K562 (cell line): ENCODE measurements around the gene WDR81. TPM values are rescaled to one million over a fixed set of nuclear protein-coding genes. Genes with fewer than 3 reads are reported as not detected.

Source experiments
- ARHGAP35 ChIP-seq: fragments of 450-650 bp; IDR thresholded peaks from 2 replicates; pipeline ENCODE4 v1.6.1; 2018; ENCODE audit not compliant: partially characterized antibody
- CBFA2T2 ChIP-seq: fragments of 450-650 bp; conservative IDR thresholded peaks from 2 replicates; pipeline ENCODE4 v1.6.1; 2017; ENCODE audit warnings: mild to moderate bottlenecking
- CTBP1 ChIP-seq: fragments of 450-650 bp; IDR thresholded peaks from 2 replicates; pipeline ENCODE4 v1.6.1; 2016; ENCODE audit warnings: borderline replicate concordance
- E2F3 ChIP-seq: fragments of 250-450 bp; sonication (Bioruptor Pico); IDR thresholded peaks from 2 replicates; pipeline ENCODE4 v1.4.0; 2020; ENCODE audit warnings: mild to moderate bottlenecking
- JUN ChIP-seq, 2 experiments: sonication (generic) in 1 of 2; formaldehyde crosslinking in 1 of 2; IDR thresholded peaks; 2 replicates each; pipeline versions ENCODE4 v1.6.1 to v1.8.0; 2012 to 2022; ENCODE audit warnings: borderline replicate concordance in 2 of 2, mild to moderate bottlenecking in 2 of 2, improper control_type of control experiment in 1 of 2, low read depth in 1 of 2, low read length in 1 of 2, missing genetic modification reagents in 1 of 2
- MBD2 ChIP-seq: sonication (generic); IDR thresholded peaks from 2 replicates; pipeline ENCODE4 v1.6.1; 2016; ENCODE audit warnings: low read depth, borderline replicate concordance
- NR2C1 ChIP-seq, 2 experiments: fragments of 450-650 bp; IDR thresholded peaks; 2 replicates each; pipeline ENCODE4 v1.6.1; 2017; ENCODE audit warnings: mild to moderate bottlenecking in 2 of 2, antibody characterized with exemption in 1 of 2, inconsistent platforms in 1 of 2, missing compliant biosample characterization in 1 of 2, missing genetic modification characterization in 1 of 2
- NR4A1 ChIP-seq, 2 experiments: fragments of 250-450 bp in 1 of 2; fragments of 450-650 bp in 1 of 2; sonication (Bioruptor Pico) in 1 of 2; IDR thresholded peaks; 2 replicates each; pipeline versions ENCODE4 v1.4.0 to v1.6.1; 2016 to 2020; ENCODE audit warnings: mild to moderate bottlenecking in 2 of 2, missing compliant biosample characterization in 1 of 2, missing genetic modification characterization in 1 of 2, moderate library complexity in 1 of 2
- PCBP1 ChIP-seq: fragments of 200-400 bp; formaldehyde crosslinking; IDR thresholded peaks from 2 replicates; pipeline ENCODE4 v1.6.1; 2018; ENCODE audit warnings: mild to moderate bottlenecking, low read depth, low read length; ENCODE audit not compliant: poor library complexity, severe bottlenecking
- PHF8 ChIP-seq: fragments of 200-600 bp; sonication (generic); IDR thresholded peaks from 2 replicates; pipeline ENCODE4 v1.6.1; 2012; ENCODE audit warnings: mixed run types, mild to moderate bottlenecking, inconsistent platforms, low read length, moderate library complexity, borderline replicate concordance
- POLR2G ChIP-seq: fragments of 200-400 bp; formaldehyde crosslinking; IDR thresholded peaks from 2 replicates; pipeline ENCODE4 v1.6.1; 2017; ENCODE audit warnings: low read depth, mild to moderate bottlenecking, antibody characterized with exemption, low read length, moderate library complexity
- RAD21 ChIP-seq, 2 experiments: fragments of 250-450 bp in 1 of 2; fragments of 450-650 bp in 1 of 2; sonication (Bioruptor Pico) in 1 of 2; formaldehyde crosslinking in 1 of 2; IDR thresholded peaks in 1 of 2; conservative IDR thresholded peaks in 1 of 2; 2 replicates each; pipeline versions ENCODE4 v1.4.0 to v1.8.0; 2020 to 2022; ENCODE audit warnings: mild to moderate bottlenecking in 2 of 2, moderate library complexity in 1 of 2
- TAF9B ChIP-seq: fragments of 450-650 bp; IDR thresholded peaks from 2 replicates; pipeline ENCODE4 v1.6.1; 2018; ENCODE audit warnings: mild to moderate bottlenecking; ENCODE audit not compliant: partially characterized antibody
- TARDBP ChIP-seq: fragments of 450-650 bp; IDR thresholded peaks from 2 replicates; pipeline ENCODE4 v1.6.1; 2016
- YY1 ChIP-seq, 3 experiments: IDR thresholded peaks; 2 replicates each; pipeline ENCODE4 v1.6.1; 2011; ENCODE audit warnings: low read length in 2 of 3, mild to moderate bottlenecking in 2 of 3, moderate library complexity in 2 of 3, borderline replicate concordance in 1 of 3, control low read depth in 1 of 3, low read depth in 1 of 3; ENCODE audit not compliant: insufficient read depth in 3 of 3, insufficient replicate concordance in 2 of 3, control insufficient read depth in 1 of 3, insufficient read length in 1 of 3; ENCODE audit errors: extremely low read depth in 1 of 3
- ZNF124 ChIP-seq: sonication (generic); formaldehyde crosslinking; IDR thresholded peaks from 2 replicates; pipeline ENCODE4 v1.8.1; 2022; ENCODE audit warnings: missing genetic modification reagents
- ZNF311 ChIP-seq: fragments of 250-450 bp; sonication (Bioruptor Pico); IDR thresholded peaks from 2 replicates; pipeline ENCODE4 v1.4.0; 2020; ENCODE audit warnings: mild to moderate bottlenecking, moderate library complexity
- ZNF431 ChIP-seq: sonication (generic); formaldehyde crosslinking; IDR thresholded peaks from 2 replicates; pipeline ENCODE4 v1.8.0; 2022; ENCODE audit warnings: mild to moderate bottlenecking, missing genetic modification reagents
- polyA plus RNA-seq, 8 experiments: library from polyadenylated mRNA; depleted of rRNA in 4 of 8; stranded (reverse) in 5 of 8; unstranded in 3 of 8; fragments of >200 nt; fragmentation: Nextera tagmentation in 2 of 8; fragmentation: Illumina TruSeq in 1 of 8; extraction: Ambion mirVana in 2 of 8; extraction: Trizol in 1 of 8; gene quantifications; 2 replicates each; pipeline versions ENCODE4 v1.2.1 to v1.2.3, GENCODE V29; 2011 to 2014; ENCODE audit warnings: inconsistent platforms in 1 of 8, missing spikeins in 1 of 8
- total RNA-seq, 7 experiments: library from RNA; depleted of rRNA in 6 of 7; stranded (reverse); fragments of >200 nt in 6 of 7; fragmentation: Illumina TruSeq in 2 of 7; extraction: Trizol in 2 of 7; gene quantifications; 2 replicates each; pipeline versions ENCODE4 v1.2.1 to v1.2.3, GENCODE V29; 2011 to 2021; ENCODE audit warnings: low replicate concordance in 1 of 7
- TF ChIP-seq, protein P1 (sequence below), 3 experiments: fragments of 200-800 bp in 1 of 3; sonication (Bioruptor generic) in 1 of 3; sonication (generic) in 1 of 3; formaldehyde crosslinking in 1 of 3; IDR thresholded peaks; 2 replicates each; pipeline versions ENCODE4 v1.6.1 to v1.8.0; 2016 to 2022; ENCODE audit warnings: mild to moderate bottlenecking in 2 of 3, missing compliant biosample characterization in 2 of 3, missing genetic modification characterization in 2 of 3, missing genetic modification reagents in 1 of 3
- TF ChIP-seq, protein P2 (sequence below), 2 experiments: IDR thresholded peaks; 2 replicates each; pipeline ENCODE4 v1.6.1; 2011; ENCODE audit warnings: borderline replicate concordance in 1 of 2, control low read depth in 1 of 2, low read depth in 1 of 2, low read length in 1 of 2, mild to moderate bottlenecking in 1 of 2, mixed read lengths in 1 of 2, moderate library complexity in 1 of 2; ENCODE audit not compliant: insufficient read depth in 1 of 2, insufficient read length in 1 of 2, poor library complexity in 1 of 2, severe bottlenecking in 1 of 2; ENCODE audit errors: extremely low read depth in 1 of 2

WDR81 gene
- total and polyA plus RNA-seq, 9 of the 15 experiments (the other 6 are each of a cell fraction or from before 2014, with no cell fraction given), result 0.01 to 17.1 (median 3.3) TPM

DNA sequence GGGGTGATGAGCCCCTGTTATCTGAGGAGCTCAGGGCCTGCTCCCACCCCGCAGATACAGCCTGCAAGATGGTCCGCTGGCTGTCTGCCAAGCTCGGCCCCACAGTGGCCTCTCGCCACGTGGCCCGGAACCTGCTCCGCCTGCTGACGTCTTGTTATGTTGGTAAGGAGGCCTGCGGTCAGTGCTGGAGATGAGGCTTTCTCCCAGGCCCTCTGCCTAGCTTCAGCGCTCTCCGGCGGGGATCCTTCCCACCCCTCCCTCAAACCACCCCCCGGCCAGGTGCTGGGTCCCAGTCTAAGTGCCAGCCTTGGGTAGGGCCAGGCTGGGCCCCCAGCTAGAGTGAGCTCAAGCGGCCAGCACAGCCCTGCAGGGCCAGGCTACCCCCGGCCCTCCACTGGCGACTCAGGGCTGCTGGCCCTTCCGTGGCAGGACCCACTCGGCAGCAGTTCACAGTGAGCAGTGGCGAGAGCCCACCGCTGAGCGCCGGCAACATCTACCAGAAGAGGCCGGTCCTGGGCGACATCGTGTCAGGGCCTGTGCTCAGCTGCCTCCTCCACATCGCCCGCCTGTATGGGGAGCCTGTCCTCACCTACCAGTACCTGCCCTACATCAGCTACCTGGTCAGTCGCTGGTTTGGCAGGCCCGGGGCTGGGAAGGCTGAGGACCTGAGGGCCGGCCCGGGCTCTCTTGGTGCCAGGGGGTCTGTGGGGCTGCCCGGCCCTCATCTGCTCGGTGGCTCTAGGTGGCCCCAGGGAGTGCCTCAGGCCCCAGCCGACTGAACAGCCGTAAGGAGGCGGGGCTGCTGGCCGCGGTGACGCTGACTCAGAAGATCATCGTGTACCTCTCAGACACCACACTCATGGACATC is 6.1 kb downstream of the WDR81 start (continued):
- TF ChIP-seq, protein P1, sequence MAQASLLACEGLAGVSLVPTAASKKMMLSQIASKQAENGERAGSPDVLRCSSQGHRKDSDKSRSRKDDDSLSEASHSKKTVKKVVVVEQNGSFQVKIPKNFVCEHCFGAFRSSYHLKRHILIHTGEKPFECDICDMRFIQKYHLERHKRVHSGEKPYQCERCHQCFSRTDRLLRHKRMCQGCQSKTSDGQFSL (CRISPR knock-in tag; IDR thresholded peaks at IDR 0.05), result peak; percentile 52; the same call in 1 of the 2 replicates
- TF ChIP-seq, protein P1 (tag; IDR thresholded peaks at IDR 0.05), result no peak
- TF ChIP-seq E2F3 (CRISPR knock-in tag), result peak; percentile 61; the same call in 1 of the 2 replicates
- TF ChIP-seq ARHGAP35, result no peak
- TF ChIP-seq RAD21 (CRISPR knock-in tag; conservative IDR thresholded peaks at IDR 0.05 in 1 of 2, IDR thresholded peaks at IDR 0.05 in 1 of 2), result peak in 1 of 2 experiments; percentile 14; a peak in 1 of 4 replicates
- TF ChIP-seq NR4A1 (CRISPR knock-in tag; IDR thresholded peaks at IDR 0.05), result no peak
- peak; percentile 84 for TF ChIP-seq NR4A1 (tag; IDR thresholded peaks at IDR 0.05)
- no peak for TF ChIP-seq PCBP1
- TF ChIP-seq ZNF311 (CRISPR knock-in tag), result 0 out of 2 replicates have a peak, but pooled peaks have one; percentile 28
- TF ChIP-seq YY1 (IDR thresholded peaks at IDR 0.05; ENCODE audit: borderline replicate concordance in 1 of 3, control insufficient read depth in 1 of 3, extremely low read depth in 1 of 3, insufficient read depth in 3 of 3, insufficient read length in 1 of 3, insufficient replicate concordance in 2 of 3, low read depth in 1 of 3, low read length in 2 of 3), result peak in 2 of 3 experiments; percentile 5 to 25
- no peak for TF ChIP-seq NR2C1 (IDR thresholded peaks at IDR 0.05)
- TF ChIP-seq NR2C1 (tag; IDR thresholded peaks at IDR 0.05), result 0 out of 2 replicates have a peak, but pooled peaks have one; percentile 8
- TF ChIP-seq ZNF431 (CRISPR knock-in tag), result peak; percentile 68
- TF ChIP-seq TARDBP, result no peak
- peak; percentile 35 for TF ChIP-seq TAF9B
- TF ChIP-seq POLR2G, result peak; percentile 77
- TF ChIP-seq, protein P2, sequence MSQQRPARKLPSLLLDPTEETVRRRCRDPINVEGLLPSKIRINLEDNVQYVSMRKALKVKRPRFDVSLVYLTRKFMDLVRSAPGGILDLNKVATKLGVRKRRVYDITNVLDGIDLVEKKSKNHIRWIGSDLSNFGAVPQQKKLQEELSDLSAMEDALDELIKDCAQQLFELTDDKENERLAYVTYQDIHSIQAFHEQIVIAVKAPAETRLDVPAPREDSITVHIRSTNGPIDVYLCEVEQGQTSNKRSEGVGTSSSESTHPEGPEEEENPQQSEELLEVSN (IDR thresholded peaks at IDR 0.05; ENCODE audit: borderline replicate concordance in 1 of 2, extremely low read depth in 1 of 2, insufficient read depth in 1 of 2, insufficient read length in 1 of 2, low read depth in 1 of 2, low read length in 1 of 2, poor library complexity in 1 of 2, severe bottlenecking in 1 of 2), result peak; percentile 85 to 89
- peak; percentile 20; the same call in 1 of the 2 replicates for TF ChIP-seq MBD2
- peak; percentile 82 for TF ChIP-seq CBFA2T2
- TF ChIP-seq CTBP1, result peak; percentile 36; the same call in 1 of the 2 replicates
- TF ChIP-seq PHF8, result peak; percentile 48; the same call in 1 of the 2 replicates
- no peak for TF ChIP-seq ZNF124 (CRISPR knock-in tag)
- TF ChIP-seq JUN (IDR thresholded peaks at IDR 0.05; ENCODE audit: borderline replicate concordance, low read depth, low read length), result peak; percentile 30; the same call in 1 of the 2 replicates
- TF ChIP-seq JUN (CRISPR knock-in tag; IDR thresholded peaks at IDR 0.05; ENCODE audit: borderline replicate concordance), result no peak; the same call in 1 of the 2 replicates
